Measurements from ENCODE around the gene ITPR2. TPM values are rescaled to one million over a fixed set of nuclear protein-coding genes. Genes with fewer than 3 reads are reported as not detected.

Gene ITPR2
- total RNA-seq, 2 experiments from 2014 or later, result 28.8 to 29.9 TPM

- Mint-ChIP-seq H3K27ac (no peak overlapping the region), H3K4me3 (no peak overlapping the region), H3K9me3 (no peaks in the 10 kb centered on the region), H3K27me3 (no peaks in the 10 kb centered on the region), H3K4me1 (ENCODE audit: low read depth) (peaks cover 24% of the 10 kb centered on the region), H3K36me3 (ENCODE audit: low read depth) (peaks cover 57% of the 10 kb centered on the region)
- POLR2A ChIA-PET, result no interaction called here
- H3K4me1 ChIP-seq (ENCODE audit: insufficient read depth, low read length), result peaks cover 6% of the 10 kb centered on the region
- H3K27ac ChIP-seq (ENCODE audit: low read depth in 1 of 2, low read length in 2 of 2), result no peak overlapping the region
- H3K9me3 ChIP-seq (ENCODE audit: control insufficient read depth in 1 of 2, insufficient read depth in 1 of 2, low read length in 2 of 2), result peaks cover 0 to 4% of the 10 kb centered on the region in 2 experiments
- ATAC-seq (ENCODE audit: poor library complexity) (no peak), DNase-seq (no peak)
- CTCF ChIA-PET, result no interaction called here
- peaks cover 9% of the 10 kb centered on the region for H3K36me3 ChIP-seq (ENCODE audit: insufficient read depth, low read length)
- no peaks in the 10 kb centered on the region for H3K27me3 ChIP-seq (ENCODE audit: control insufficient read depth in 1 of 2, insufficient read depth in 2 of 2, low read length in 2 of 2)
- H3K4me3 ChIP-seq (ENCODE audit: low read length), result no peak overlapping the region
- intact Hi-C loops (cut with DNase I, micrococcal nuclease), result no loop called here
- TF ChIP-seq, protein P1, sequence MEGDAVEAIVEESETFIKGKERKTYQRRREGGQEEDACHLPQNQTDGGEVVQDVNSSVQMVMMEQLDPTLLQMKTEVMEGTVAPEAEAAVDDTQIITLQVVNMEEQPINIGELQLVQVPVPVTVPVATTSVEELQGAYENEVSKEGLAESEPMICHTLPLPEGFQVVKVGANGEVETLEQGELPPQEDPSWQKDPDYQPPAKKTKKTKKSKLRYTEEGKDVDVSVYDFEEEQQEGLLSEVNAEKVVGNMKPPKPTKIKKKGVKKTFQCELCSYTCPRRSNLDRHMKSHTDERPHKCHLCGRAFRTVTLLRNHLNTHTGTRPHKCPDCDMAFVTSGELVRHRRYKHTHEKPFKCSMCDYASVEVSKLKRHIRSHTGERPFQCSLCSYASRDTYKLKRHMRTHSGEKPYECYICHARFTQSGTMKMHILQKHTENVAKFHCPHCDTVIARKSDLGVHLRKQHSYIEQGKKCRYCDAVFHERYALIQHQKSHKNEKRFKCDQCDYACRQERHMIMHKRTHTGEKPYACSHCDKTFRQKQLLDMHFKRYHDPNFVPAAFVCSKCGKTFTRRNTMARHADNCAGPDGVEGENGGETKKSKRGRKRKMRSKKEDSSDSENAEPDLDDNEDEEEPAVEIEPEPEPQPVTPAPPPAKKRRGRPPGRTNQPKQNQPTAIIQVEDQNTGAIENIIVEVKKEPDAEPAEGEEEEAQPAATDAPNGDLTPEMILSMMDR (IDR thresholded peaks at IDR 0.05), result no peak
Measured at GRCh38 chr12:26573225-26573909, 259.6 kb downstream of the ITPR2 start.

DNA sequence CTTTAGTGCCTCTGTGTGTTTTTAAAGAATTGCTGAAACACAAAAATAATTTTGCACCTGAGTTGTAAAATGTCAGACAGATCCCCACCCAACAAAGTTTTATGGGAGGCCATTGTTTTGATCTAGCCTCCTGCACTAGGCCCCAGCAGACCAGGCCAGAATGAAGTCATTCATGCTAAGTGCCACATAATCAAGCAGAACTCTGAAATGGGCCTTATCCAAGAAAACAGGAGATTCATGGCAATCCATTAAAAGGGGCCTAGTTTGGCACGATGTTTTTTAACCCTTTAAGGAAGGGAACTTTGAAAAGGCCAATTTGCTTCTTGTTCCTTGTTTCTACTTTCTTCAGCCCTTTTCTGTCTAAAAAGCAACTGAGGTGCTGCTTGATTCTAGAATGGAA, 260.9 kb downstream of the ITPR2 start:
- TF ChIP-seq, protein P1 (IDR thresholded peaks at IDR 0.05), result no peak
- Histone ChIP-seq H3K36me3 (ENCODE audit: insufficient read depth, low read length) (peaks cover 9% of the 10 kb centered on the region), H3K4me1 (ENCODE audit: insufficient read depth, low read length) (peaks cover 6% of the 10 kb centered on the region), H3K27me3 (ENCODE audit: control insufficient read depth in 1 of 2, insufficient read depth in 2 of 2, low read length in 2 of 2) (no peaks in the 10 kb centered on the region), H3K4me3 (ENCODE audit: low read length) (no peak overlapping the region), H3K9me3 (ENCODE audit: control insufficient read depth in 1 of 2, insufficient read depth in 1 of 2, low read length in 2 of 2) (peaks cover 0 to 4% of the 10 kb centered on the region in 2 experiments), H3K27ac (ENCODE audit: low read depth in 1 of 2, low read length in 2 of 2) (no peak overlapping the region)
- Mint-ChIP-seq H3K27ac (no peak overlapping the region), H3K4me3 (no peak overlapping the region), H3K36me3 (ENCODE audit: low read depth) (peaks cover 54% of the 10 kb centered on the region), H3K27me3 (no peaks in the 10 kb centered on the region), H3K4me1 (ENCODE audit: low read depth) (peaks cover 19% of the 10 kb centered on the region), H3K9me3 (no peaks in the 10 kb centered on the region)
- CTCF ChIA-PET, result interaction anchor here (1.2 kb wide), 1 partner anchor 14 kb away, joined by 3 read pairs; no protein-coding TSS in a partner anchor
- ATAC-seq (ENCODE audit: poor library complexity) (no peak), DNase-seq (no peak)
- POLR2A ChIA-PET, result no interaction called here
- intact Hi-C loops (cut with DNase I, micrococcal nuclease), result no loop called here

- H3K9me3 Mint-ChIP-seq, result no peaks in the 10 kb centered on the region
- peaks cover 13% of the 10 kb centered on the region for H3K4me1 Mint-ChIP-seq (ENCODE audit: low read depth)
- H3K4me3 Mint-ChIP-seq, result no peak overlapping the region
- no peaks in the 10 kb centered on the region for H3K27me3 Mint-ChIP-seq
- H3K27ac Mint-ChIP-seq, result no peak overlapping the region
- CTCF ChIA-PET, result interaction anchor here (1.2 kb wide), 1 partner anchor 13 kb away, joined by 3 read pairs; no protein-coding TSS in a partner anchor
- Histone ChIP-seq H3K27ac (ENCODE audit: low read depth in 1 of 2, low read length in 2 of 2) (no peak overlapping the region), H3K9me3 (ENCODE audit: control insufficient read depth in 1 of 2, insufficient read depth in 1 of 2, low read length in 2 of 2) (peaks cover 0 to 4% of the 10 kb centered on the region in 2 experiments), H3K4me3 (ENCODE audit: low read length) (no peak overlapping the region), H3K4me1 (ENCODE audit: insufficient read depth, low read length) (peaks cover 4% of the 10 kb centered on the region), H3K27me3 (ENCODE audit: control insufficient read depth in 1 of 2, insufficient read depth in 2 of 2, low read length in 2 of 2) (no peaks in the 10 kb centered on the region), H3K36me3 (ENCODE audit: insufficient read depth, low read length) (peaks cover 3% of the 10 kb centered on the region)
- POLR2A ChIA-PET, result no interaction called here
- DNase-seq (no peak), ATAC-seq (ENCODE audit: poor library complexity) (no peak)
- TF ChIP-seq, protein P1 (IDR thresholded peaks at IDR 0.05), result no peak
- intact Hi-C loops (cut with DNase I, micrococcal nuclease), result no loop called here
- H3K36me3 Mint-ChIP-seq (ENCODE audit: low read depth), result peaks cover 53% of the 10 kb centered on the region
Measured at GRCh38 chr12:26571560-26571959, 261.4 kb downstream of the ITPR2 start.
